Upper lobe of left lung (tissue), 6 donors: ENCODE data around the gene HTRA1. TPM values are rescaled to one million over a fixed set of nuclear protein-coding genes. Genes with fewer than 3 reads are reported as not detected.

ENCODE experiments used
- ATAC-seq, 2 donors: fragments of 200-7000 bp; cut with Tn5 transposase; one replicate each; pipeline ENCODE4 v1.9.1; 2022; ENCODE audit warnings: mild to moderate bottlenecking in 2 of 2, moderate library complexity in 2 of 2; ENCODE audit not compliant: low FRiP score in 2 of 2
- DNase-seq, 2 donors: peaks; one replicate each; pipeline ENCODE4 v3.0.0-alpha.2; 2019 to 2020
- H3K27ac ChIP-seq, 4 donors: fragments of 200-600 bp; sonication (generic); one replicate each; pipeline ENCODE4 v1.5.1; 2016 to 2019
- H3K27me3 ChIP-seq, 4 donors: fragments of 200-600 bp; sonication (generic); one replicate each; pipeline ENCODE4 v1.5.1; 2017 to 2019
- H3K36me3 ChIP-seq, 4 donors: fragments of 200-600 bp; sonication (generic); one replicate each; pipeline ENCODE4 v1.5.1; 2016 to 2019
- H3K4me1 ChIP-seq, 4 donors: fragments of 200-600 bp; sonication (generic); one replicate each; pipeline ENCODE4 v1.5.1; 2018 to 2019
- H3K4me3 ChIP-seq, 4 donors: fragments of 200-600 bp; sonication (generic); one replicate each; pipeline ENCODE4 v1.5.1; 2017 to 2019; ENCODE audit warnings: mild to moderate bottlenecking in 2 of 4, moderate library complexity in 1 of 4
- H3K9me3 ChIP-seq, 4 donors: fragments of 200-600 bp; sonication (generic); one replicate each; pipeline ENCODE4 v1.5.1; 2018 to 2019
- EP300 ChIP-seq, 4 donors: sonication (generic); formaldehyde crosslinking; IDR thresholded peaks; one replicate each; pipeline ENCODE4 v1.5.1; 2017; ENCODE audit warnings: antibody characterized with exemption in 4 of 4, control low read depth in 2 of 4
- POLR2A ChIP-seq, 4 donors: fragments of 450-650 bp; IDR thresholded peaks; one replicate each; pipeline ENCODE4 v1.5.1; 2016 to 2017; ENCODE audit warnings: antibody characterized with exemption in 4 of 4, mild to moderate bottlenecking in 2 of 4
- POLR2AphosphoS5 ChIP-seq, 2 donors: sonication (generic); formaldehyde crosslinking; IDR thresholded peaks; one replicate each; pipeline ENCODE4 v1.5.1; 2017; ENCODE audit warnings: antibody characterized with exemption in 2 of 2
- WGBS, 2 donors: methylation state at CpG; one replicate each; pipeline ENCODE4 v1.1.5; 2017 to 2018; 5-methylcytosine and 5-hydroxymethylcytosine counted together
- total RNA-seq, 6 donors: library from RNA; depleted of rRNA in 4 of 6; stranded (reverse); fragments of >200 nt in 4 of 6; gene quantifications; one replicate each; pipeline versions ENCODE4 v1.1.0 to v1.2.1, GENCODE V29; 2016 to 2021
- TF ChIP-seq, protein P1 (sequence below), 6 experiments: fragments of 450-650 bp in 4 of 6; fragments of 200-600 bp in 2 of 6; sonication (generic) in 2 of 6; IDR thresholded peaks; one replicate each; pipeline ENCODE4 v1.5.1; 2016 to 2019; ENCODE audit warnings: antibody characterized with exemption in 6 of 6
- donor health status: DM: no; HTN: no; CAD: no; lungs with moderate emphysema.
- donor health status: DM: no; HTN: yes; CAD: no; lungs with severe emphysema.

Gene HTRA1
- total RNA-seq, 6 donors from 2014 or later: 20.7 to 72.8 (median 36.2) TPM

DNA sequence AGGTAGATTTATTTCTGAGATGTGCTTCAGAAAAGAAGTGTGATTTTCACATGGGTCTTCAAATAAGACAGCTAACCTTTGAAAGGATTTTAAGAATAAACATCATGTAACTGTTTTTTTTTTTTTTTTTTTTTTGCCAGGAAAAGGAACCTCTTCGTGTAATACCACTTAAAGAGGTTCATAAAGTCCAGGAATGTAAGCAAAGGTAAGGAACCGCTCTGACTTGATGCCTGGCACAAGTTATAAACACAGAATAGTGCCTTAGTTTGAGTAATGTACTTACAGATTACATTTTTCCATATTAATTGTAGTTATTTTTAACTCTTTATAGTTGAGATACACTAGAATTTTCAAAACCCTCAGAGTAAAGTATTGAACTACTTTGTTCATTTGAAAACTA, 37.3 kb upstream of the HTRA1 start:
- no peak for DNase-seq
- peak overlapping the region in 1 of 4 donors; percentile 46 for H3K27ac ChIP-seq
- no peaks in the 10 kb centered on the region for H3K27me3 ChIP-seq
- H3K9me3 ChIP-seq: no peaks in the 10 kb centered on the region
- no peak overlapping the region for H3K4me3 ChIP-seq
- peaks cover 0 to 27% (median 1%) of the 10 kb centered on the region in 4 donors for H3K36me3 ChIP-seq
- H3K4me1 ChIP-seq: peaks cover 10 to 28% (median 20%) of the 10 kb centered on the region in 4 donors
- TF ChIP-seq, protein P1, sequence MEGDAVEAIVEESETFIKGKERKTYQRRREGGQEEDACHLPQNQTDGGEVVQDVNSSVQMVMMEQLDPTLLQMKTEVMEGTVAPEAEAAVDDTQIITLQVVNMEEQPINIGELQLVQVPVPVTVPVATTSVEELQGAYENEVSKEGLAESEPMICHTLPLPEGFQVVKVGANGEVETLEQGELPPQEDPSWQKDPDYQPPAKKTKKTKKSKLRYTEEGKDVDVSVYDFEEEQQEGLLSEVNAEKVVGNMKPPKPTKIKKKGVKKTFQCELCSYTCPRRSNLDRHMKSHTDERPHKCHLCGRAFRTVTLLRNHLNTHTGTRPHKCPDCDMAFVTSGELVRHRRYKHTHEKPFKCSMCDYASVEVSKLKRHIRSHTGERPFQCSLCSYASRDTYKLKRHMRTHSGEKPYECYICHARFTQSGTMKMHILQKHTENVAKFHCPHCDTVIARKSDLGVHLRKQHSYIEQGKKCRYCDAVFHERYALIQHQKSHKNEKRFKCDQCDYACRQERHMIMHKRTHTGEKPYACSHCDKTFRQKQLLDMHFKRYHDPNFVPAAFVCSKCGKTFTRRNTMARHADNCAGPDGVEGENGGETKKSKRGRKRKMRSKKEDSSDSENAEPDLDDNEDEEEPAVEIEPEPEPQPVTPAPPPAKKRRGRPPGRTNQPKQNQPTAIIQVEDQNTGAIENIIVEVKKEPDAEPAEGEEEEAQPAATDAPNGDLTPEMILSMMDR (IDR thresholded peaks at IDR 0.05): no peak
- no peak for TF ChIP-seq EP300 (IDR thresholded peaks at IDR 0.05)
- 68 to 69% methylated on average over 2 of the region's 2 CpGs for WGBS, 2 donors
- ATAC-seq: no peak

DNA sequence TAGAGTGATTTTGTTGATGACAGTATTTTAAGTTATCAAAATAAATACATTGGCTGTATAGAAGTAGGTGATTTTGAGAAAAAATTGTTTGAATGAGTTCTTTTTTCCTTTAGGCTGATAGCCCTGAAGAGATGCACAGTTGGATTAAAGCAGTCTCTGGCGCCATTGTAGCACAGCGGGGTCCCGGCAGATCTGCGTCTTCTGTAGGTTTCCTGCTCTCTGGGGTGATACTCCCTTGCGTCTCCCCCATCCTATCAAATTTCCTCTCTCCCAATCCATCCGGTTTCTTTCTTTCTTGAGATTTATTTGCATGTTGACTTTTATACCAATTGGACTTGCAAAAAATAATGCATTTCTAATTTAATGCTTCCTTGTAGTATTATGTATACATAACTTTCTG, 34.5 kb upstream of the HTRA1 start:
- WGBS, 2 donors: 88 to 90% methylated on average over 6 of the region's 6 CpGs
- Histone ChIP-seq H3K9me3 (no peaks in the 10 kb centered on the region), H3K36me3 (peaks cover 0 to 38% (median 6%) of the 10 kb centered on the region in 4 donors), H3K27me3 (no peaks in the 10 kb centered on the region), H3K4me3 (no peak overlapping the region), H3K4me1 (peaks cover under 1 to 12% (median 2%) of the 10 kb centered on the region in 4 donors), H3K27ac (no peak overlapping the region)
- ATAC-seq: no peak
- DNase-seq: no peak
- TF ChIP-seq POLR2AphosphoS5 (IDR thresholded peaks at IDR 0.05) (no peak), POLR2A (IDR thresholded peaks at IDR 0.05) (no peak), EP300 (IDR thresholded peaks at IDR 0.05) (no peak)
- TF ChIP-seq, protein P1 (IDR thresholded peaks at IDR 0.05): no peak

DNA sequence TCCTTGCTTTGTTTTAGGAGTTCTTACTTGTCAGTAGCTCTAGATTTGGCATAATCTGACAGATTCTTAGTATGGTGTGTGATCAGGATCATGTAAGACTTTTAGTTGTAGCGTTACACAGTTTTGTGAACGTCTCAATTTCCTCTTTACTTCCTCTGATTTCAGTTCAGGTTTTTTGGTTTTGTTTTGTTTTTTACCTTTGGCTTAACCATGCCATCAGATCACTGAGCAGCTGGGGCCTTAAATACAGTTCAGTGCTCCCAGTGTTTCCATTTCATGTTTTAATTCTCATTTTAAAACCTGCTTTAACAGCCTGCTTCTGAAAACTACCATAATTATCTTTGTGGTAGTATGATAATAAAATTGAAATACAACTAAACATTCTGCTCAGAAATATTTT, 34.1 kb upstream of the HTRA1 start:
- no peak for DNase-seq
- Histone ChIP-seq H3K9me3 (no peaks in the 10 kb centered on the region), H3K27me3 (no peaks in the 10 kb centered on the region), H3K4me3 (no peak overlapping the region), H3K4me1 (peaks cover 0 to 7% (median 0%) of the 10 kb centered on the region in 4 donors), H3K27ac (no peak overlapping the region), H3K36me3 (peaks cover 0 to 38% (median 6%) of the 10 kb centered on the region in 4 donors)
- TF ChIP-seq EP300 (IDR thresholded peaks at IDR 0.05): no peak
- no peak for TF ChIP-seq POLR2AphosphoS5 (IDR thresholded peaks at IDR 0.05)
- no peak for TF ChIP-seq POLR2A (IDR thresholded peaks at IDR 0.05)
- TF ChIP-seq, protein P1 (IDR thresholded peaks at IDR 0.05): no peak
- no peak for ATAC-seq
- 42 to 66% methylated on average over 2 of the region's 2 CpGs for WGBS, 2 donors

DNA sequence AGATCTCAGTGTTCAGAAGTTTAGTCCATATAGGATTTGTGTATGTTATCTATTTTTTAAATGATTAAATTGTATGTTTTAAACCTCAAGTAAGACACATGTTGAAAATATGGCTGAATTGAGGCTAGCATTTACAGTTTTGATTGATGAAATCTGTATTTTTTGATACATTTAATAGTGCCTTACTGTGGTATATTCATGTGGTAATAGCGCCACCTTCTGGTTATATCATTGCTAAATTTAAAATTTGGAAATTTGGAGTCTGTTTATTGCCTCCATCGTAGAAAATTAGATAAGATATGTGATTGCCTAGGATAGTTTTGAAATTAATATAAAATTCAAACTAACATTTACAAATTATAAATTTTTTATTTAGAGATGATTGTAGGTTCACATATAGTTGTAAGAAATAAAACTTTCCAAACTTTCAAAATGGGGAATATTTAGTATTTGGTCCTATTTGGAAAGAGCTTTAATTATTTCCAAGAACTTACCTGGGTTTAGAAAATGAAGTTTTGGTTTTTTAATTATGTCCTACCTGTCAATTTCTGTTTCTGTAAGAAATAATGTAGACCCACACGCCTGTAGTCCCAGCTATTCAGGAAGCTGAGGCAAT, 26.0 kb upstream of the HTRA1 start:
- Histone ChIP-seq H3K27me3 (no peaks in the 10 kb centered on the region), H3K9me3 (no peaks in the 10 kb centered on the region), H3K27ac (no peak overlapping the region), H3K4me1 (no peaks in the 10 kb centered on the region), H3K4me3 (no peak overlapping the region), H3K36me3 (peaks cover 0 to 17% (median 2%) of the 10 kb centered on the region in 4 donors)
- DNase-seq (no peak), ATAC-seq (peak in 1 of 2 donors; percentile 53)
- TF ChIP-seq, protein P1 (IDR thresholded peaks at IDR 0.05): peak; percentile 27 to 76 (median 60)
- no peak for TF ChIP-seq POLR2A (IDR thresholded peaks at IDR 0.05)
- WGBS, 2 donors: 34% methylated on average over 3 of the region's 3 CpGs

DNA sequence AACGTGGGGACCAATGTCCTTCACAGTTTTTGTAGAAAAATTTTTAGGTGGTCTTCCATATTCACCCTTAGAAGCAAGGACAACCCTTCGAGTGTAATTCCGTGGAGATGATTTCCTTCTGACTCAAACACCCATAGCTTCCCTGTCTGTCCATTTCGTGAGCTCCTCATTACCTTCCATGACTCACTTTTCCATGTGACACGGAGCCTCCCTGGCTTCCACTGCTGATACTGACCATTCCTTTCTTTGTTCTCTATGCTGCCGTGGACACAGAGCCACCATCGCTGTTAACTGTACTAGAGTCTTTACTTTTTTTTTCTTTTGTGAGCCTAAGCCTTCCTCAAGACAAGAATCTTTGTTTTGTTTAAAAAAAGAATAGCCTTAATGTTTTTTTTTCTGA, 19.4 kb upstream of the HTRA1 start:
- Histone ChIP-seq H3K27ac (no peak overlapping the region), H3K36me3 (no peaks in the 10 kb centered on the region), H3K9me3 (no peaks in the 10 kb centered on the region), H3K27me3 (no peaks in the 10 kb centered on the region), H3K4me3 (no peak overlapping the region), H3K4me1 (no peaks in the 10 kb centered on the region)
- 78 to 82% methylated on average over 7 of the region's 7 CpGs for WGBS, 2 donors
- TF ChIP-seq POLR2AphosphoS5 (IDR thresholded peaks at IDR 0.05) (no peak), EP300 (IDR thresholded peaks at IDR 0.05) (no peak), POLR2A (IDR thresholded peaks at IDR 0.05) (no peak)
- TF ChIP-seq, protein P1 (IDR thresholded peaks at IDR 0.05): no peak
- ATAC-seq: peak in 1 of 2 donors; percentile 46
- no peak for DNase-seq
